SKM-1 treated with dmso at 0.1 percent for 144 hours (cell line): ENCODE data around the gene PRLHR.

ENCODE experiments used
- DNase-seq: peaks from one replicate; lab custom pipeline; 2025; ENCODE audit not compliant: unreplicated experiment; lab: John Stamatoyannopoulos, UW

Gene PRLHR

DNA sequence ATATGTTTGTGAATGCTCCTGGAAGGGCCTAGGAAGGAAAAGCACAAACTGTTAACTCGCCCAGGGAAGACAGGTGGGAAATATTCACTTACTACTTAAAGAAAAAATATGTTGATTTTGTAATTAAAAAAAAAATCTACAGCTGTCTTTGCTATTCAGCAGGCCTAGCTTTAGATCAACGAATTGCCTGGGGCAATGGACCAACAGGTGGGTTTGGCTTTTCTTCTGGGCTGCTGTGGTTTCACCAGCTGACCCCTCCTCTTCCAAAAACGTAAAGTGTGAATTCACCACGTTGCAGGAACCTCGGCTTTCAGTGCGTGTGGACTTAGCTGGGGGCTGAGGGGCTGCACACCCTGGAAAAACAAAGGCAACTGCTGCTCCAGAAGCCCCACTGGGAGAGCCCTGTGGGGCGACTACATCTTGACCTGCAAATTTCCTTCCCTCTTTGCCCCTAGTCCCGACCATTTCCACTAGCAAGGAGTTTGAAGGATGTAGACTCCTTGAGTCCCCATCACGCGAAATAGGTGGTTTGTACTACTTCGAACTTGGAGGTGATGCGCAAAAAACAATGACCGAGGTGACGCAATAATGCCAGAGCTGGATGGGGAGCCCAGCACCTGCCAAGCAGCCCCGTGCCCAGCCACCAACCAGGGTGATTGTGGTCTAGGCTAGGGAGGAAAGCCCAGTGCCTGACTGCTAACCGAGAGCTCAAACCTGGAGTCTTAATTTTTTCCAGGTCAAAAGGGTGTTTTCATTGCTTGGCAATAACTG, 7.4 kb downstream of the PRLHR start:
- no peak for DNase-seq

DNA sequence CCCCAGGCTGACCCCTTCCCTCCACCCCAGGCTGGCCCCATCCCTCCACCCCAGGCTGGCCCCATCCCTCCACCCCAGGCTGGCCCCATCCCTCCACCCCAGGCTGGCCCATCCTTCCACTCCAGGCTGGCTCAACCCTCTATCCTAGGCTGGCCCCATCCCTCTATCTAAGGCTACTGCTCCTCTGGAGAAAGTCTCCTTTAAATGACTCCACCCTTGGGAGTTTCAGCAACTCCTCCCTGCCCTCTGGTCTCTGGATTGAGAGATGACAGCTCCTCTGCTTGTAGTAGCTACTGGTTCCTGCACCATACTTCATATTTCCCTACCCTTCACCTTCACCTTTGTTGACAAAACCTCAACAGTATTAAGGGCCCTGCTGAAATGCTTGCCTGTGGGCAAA, 8.5 kb downstream of the PRLHR start:
- DNase-seq, result no peak

DNA sequence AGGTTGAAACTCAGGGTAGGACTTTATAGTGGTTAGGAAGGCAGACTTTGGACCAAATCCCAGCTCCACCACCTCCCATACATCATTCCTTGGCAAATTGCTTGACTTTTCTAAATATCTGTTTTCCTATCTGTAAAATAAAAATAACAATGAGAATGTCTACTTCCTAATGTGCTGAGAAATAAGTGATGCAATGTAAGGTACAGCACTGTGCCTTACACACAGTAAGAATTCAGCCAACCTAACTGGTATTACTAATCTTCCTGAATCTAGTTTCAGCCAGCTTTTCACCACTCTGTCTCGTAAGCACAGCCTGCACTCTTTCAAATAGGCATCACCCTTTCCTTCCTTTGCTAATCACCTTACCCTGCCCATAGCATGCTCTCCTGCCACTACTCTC, 9.7 kb downstream of the PRLHR start:
- no peak for DNase-seq

DNA sequence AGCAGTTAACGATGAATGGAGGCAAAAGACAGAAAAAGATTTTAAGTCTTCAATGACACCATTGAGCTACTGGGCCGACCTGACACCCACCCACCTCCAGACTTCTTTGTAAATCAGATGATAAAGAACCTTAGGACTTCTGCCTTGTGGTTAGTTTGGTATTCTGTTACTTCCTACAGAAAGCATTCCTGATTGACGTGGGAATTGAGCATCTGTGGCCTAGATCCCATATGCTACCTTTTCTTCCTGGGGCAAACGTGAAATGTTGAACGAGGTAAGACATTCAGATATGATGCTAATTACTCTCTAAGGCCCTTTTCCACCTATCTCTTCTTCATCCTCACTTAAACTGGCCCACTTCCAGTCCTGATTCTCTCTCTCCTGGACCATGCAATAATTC, 10.2 kb downstream of the PRLHR start:
- DNase-seq, result no peak

DNA sequence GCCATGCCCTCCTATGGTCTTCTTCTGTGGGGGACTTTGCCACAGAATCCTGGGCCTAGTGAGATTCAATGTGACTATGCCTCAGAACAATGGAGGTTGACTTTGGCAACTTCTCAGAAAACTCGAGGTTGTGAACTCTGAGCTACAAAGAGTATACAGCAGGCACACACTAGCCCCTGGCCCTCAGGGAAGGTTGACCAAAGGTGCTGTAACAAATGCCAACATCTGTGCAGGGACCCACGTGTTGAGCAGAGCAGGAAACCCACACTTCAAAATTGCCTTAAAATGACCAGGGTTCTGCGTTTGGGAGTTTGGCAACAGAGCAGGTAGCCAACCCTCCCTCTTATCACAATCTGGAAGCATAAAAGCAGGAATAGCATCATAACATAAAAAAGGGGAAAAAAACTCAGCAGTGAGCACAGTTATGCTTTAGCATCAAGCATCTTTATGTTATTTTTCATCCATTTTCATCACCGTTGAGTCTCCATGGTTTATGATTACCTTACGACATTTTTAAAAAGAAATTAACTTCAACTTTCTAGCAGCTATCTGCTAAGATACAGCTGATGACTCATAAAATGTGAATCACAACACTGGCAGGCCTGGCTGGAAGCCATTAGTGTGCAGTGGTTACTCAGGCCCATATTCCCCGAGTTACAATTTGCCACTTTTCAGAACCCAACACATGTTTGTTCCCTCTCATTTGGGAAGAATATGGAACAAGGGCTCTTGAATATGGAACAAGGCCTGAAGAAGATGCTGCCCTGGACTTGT, 11.1 kb downstream of the PRLHR start:
- DNase-seq, result no peak

DNA sequence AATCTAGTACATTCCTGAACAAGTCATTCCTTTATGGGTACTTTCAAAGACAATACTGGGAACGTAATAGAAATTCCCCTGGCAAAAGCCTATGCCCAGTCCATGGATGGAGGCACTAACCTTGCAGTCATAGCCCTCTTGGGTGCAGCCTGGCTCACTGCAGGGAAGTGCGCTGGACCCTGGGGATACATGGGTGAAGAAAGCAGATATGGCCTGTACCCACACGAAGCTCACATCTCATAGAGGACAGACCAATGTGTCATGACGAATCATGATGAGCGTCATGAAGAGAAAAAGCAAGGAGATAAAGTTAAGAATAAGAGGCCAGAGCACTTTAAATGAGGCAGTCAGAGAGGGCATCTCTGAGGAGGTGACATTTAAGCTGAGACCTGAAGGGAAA, 11.8 kb downstream of the PRLHR start:
- DNase-seq, result no peak

DNA sequence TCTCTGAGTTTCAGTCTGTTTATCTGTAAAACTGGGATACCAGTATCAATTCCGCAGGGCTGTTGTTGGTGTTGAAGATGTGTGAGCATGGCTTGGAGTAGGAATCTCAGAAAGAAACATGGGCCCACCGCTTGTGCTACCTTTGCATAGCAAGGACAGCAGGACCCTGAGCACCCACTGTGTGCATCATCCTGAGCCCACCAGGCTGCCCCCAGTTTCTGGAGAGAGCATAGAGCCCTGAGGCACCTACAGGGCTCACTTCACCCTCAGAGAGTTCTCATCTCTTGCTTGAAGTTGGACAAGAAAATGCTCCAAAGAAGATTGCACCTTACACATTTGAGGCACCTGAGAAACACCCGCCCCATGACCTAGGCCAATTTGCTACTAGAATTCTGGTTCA, 12.9 kb downstream of the PRLHR start:
- no peak for DNase-seq

DNA sequence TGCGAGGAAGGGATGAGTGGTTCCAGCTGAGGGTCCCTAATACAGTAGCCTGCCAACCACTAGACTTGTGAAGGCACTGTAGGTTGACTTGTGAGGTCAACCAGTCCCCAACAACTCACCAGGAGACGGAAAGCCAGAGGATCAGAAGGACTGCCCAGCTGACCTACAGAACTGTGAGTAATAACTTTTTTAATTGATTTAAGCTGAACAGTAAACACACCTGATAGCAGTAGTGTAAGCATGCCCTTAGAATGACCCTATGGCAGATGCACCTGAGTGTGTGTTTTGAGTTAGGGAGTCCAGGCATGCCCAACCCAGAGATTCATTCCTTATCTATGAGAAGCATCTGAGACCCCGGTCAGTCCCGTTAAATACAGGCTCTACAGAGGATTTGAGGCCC, 14.1 kb downstream of the PRLHR start:
- DNase-seq, result no peak

DNA sequence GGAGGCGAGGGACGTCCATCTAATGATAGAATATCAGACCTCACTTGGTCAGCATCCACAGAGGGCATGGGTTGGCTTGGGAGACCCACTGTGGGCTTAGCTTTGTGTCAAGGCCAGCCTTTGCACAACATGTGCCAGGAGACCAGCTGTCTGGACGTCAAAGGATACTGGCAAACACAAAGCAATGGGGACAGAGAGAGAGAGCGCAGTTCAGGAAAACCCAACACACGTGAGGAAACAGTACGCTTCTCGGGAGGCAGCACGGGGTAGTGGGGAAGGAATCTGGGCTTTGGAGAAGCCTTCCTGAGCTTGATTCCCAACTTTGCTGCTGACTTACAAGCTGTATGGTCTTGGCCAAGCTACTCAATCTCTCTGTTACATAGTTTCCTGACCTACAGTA, 14.7 kb downstream of the PRLHR start:
- DNase-seq, result no peak

DNA sequence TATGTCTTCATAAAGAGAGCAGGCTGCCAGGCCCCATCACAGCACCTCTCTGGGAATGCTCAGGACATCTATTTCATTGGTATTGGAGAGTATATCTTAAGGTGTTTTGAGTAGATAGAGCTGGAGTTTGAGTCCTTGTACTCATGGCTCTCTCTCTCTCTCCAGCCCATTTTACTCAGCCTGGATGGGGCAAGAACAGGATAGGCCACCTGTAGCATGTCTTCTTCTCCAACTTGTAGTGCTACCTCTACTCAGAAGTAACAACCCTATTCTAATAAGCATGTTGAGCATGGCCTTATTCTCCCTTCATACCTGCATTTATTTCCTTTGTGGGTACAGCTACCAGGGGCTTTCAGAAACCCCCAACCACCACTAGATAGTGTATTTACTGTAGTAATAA, 21.9 kb downstream of the PRLHR start:
- no peak for DNase-seq

DNA sequence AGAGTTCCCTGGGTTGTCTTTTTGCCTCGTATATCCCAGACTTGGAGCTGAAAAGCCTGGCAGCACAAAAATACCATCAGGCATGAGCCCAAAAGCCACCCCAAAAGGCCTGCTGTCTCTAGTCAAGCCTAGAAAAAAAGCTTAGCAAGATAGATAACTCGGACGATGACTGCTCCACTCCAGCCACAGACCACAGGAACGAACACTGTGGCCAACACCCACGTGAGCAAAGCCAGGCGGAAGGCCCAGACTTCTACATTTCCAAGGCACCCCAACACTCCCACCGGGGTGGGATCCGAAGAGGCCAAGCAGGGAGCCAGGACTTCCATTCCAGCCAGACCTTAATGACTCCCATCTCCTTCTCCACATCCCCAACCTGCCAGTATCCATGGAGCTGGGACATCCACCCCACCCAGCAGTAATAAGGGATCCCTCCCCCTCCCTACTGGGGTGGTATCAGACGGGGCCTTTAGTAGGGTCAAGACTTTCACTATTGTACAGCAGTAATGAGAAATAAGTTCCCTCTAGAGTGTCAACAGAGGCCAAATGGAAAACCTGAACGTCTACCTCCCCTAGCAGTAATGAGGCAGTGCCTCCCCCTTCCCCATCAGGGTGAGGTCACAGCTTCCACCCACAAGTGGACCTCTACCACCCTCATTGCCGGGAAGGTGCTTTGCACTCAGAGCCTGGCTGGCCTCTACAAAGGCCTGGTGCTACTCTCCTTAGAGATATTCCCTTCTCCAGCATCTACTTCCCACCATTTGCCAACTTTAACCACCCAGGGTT, 23.0 kb downstream of the PRLHR start:
- no peak for DNase-seq

DNA sequence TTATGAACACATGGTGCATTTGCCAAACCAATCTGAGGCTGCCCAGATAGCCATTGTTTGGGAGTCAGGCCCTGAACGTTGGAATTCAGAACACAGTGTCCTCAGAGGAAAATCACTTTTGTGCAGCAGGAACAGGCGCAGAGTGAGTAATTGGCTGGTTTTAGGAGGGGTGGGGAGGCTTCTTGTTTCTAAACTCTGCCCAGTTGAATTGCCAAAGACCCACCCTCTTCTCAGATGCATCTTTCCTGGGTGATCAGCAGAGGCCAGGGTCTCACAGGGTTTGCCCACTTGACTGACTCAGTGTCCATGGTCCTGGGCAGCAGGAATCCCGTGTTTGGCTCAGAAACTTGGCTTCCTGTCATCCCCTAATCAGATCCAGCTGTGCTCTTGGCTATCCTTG, 24.3 kb downstream of the PRLHR start:
- no peak for DNase-seq

DNA sequence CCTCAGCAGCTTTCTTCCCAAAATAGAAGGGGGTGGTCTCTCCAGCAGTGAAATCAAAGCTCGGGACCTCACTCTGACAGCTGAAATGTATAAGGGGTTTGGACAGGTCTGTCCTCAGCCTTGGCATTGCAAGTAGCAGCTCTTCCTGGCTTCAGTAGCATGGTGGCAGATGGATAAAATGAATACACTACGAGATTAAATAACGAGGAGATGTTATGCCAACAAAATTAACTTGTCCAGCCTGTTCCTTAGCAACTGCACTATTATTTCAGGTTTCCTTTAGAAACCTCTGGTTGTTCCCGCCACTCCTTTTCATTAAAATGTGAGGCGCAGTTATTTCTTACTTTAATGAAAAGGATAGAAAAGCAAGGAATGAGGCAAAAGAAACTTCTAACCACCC, 24.9 kb downstream of the PRLHR start:
- no peak for DNase-seq

DNA sequence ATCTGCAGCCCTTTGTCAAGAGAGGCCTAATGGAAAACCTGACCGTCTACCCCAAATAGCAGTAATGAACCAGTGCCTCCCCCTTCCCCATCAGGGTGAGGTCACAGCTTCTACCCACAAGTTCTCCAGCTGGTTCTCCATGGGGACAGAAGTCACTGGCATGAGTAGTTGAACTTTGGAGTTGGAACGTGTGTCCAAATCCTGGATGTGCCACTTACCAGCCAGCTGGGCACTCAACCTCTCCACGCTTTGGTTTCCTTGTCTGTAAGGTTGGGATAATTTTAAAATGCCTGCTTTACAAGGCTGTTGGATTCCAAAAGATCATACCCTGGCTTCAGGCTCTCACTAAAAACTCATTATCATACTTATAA, 25.6 kb downstream of the PRLHR start:
- DNase-seq, result no peak

DNA sequence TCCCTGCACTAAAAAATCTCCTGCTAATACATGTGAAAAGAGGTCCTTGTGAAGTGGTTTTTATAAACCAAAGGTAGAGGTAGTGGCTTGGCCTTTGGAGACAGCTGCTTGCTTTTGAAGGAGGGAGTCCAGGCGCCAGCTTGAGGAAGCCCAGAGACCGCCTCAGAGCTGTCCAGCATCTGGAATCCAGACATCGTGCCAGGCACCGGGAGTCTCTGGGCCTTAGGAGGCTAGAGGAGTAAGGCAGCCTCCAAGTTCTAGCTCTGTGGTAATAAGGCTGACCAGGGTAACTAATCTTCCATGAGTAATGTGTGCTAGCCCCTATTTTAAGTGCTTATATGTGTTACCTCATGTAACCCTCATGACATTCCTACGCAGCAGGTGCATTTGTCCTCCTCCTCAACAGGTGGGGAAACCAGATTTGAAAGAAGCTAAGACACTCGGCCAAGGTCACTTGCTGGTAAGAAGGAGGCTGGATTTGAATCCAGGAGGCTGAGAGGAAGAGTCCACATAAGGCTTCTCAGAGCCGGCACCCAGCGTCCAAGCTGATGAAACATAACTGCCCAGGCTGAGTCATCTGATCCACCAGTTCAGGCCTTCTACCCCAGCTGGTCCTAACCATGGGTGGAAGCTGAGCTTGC, 26.1 kb downstream of the PRLHR start:
- DNase-seq, result no peak

DNA sequence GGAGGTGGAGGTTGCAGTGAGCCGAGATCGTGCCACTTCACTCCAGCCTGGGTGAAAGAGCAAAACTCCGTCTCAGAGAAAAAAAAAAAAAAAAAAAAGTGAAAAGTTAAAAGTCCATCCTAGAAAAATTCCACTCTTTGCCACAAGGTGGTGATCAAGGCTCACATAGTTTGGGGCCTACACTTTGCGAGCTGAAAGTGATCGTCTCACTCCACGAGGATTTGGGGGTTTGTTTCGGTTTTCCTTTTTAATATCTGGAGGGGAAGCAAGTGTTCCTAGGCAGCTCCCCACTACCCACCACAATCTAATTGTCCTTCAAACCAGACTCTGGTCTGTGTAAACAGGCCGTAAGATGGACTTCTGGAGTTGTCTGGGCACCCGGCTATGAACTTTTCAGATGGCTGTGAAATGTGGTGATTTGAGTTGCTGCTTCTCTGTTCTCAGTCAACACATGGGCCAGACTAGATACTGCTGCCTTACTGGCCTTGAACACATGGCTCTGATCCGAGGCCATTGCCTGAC, 27.1 kb downstream of the PRLHR start:
- DNase-seq, result peak; percentile 11

DNA sequence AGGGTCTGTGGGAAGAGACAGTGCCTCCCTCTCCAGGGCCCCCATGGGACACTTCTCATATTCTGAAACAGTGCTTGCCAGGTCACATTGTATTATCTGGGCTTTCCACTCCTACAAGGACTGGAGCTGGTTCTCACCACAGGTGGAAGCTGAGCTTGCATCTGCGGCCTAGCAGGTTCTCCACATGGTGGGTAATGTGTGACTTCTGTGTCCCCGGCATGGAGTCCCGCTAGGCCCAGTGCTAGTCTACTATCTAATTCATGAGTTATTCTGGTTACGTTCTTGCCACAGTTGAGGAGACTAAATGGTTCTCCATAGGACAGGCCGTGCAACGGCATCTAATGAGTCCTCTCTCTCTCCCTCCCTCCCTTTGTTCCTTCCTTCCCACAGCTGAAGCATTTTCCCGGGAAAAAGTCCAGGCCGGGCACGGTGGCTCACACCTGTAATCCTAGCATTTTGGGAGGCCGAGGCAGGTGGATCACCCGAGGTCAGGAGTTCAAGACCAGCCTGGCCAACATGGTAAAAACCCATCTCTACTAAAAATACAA, 27.7 kb downstream of the PRLHR start:
- no peak for DNase-seq

DNA sequence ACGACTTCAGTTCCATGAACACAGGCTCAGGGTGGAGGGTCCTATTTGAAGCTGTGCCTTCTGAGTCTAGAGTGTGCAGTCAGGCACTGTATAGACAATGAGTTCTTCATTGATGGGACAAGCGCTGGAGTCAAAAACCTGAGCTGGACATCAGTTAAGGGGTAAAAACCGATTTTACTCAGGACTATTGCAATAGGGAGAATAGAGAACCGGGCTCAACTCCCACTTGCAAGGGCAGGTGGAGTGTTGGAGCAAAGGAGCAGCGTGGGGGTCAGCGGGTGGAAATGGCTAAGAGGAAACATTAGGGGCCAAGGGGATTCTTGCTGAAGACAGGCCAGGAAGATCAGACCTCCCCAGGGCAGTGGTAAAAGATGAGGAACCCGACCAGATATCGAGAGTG, 28.5 kb downstream of the PRLHR start:
- no peak for DNase-seq

DNA sequence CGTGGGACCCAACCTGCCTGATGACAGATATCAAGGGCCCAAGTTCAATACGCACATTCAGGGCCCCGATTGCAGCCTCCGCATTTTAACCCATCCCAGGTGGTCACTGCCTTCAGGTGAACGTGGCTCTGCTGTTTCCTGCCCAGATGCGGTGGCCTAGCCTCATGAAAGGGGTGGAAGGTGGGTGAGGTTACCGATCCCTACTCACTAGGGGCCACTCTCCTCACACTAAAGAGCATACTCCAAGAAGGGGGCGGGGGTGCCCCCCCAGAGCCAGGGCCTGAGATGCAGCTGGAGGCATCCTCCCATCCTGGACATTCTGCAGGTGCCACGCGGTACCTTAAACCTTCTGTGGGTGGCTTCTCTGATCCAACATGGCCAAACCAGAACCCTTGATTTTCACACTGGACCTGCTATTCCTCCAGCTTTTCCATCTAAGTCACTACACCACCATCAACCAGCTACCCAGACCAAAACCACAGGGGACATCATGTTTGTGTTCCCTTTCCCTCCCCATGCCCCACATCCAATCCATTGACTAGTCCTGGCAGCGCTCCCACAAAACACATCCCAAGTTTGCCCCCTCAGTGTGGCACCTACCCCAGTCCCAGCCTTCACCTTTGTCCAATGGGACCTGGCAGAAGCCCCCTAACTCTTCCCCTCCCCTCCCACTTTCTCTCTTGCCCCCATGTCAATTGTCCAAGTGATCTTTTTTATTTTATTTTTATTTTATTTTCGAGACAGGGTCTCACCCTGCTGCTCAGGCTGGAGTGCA, 30.0 kb downstream of the PRLHR start:
- DNase-seq, result no peak

DNA sequence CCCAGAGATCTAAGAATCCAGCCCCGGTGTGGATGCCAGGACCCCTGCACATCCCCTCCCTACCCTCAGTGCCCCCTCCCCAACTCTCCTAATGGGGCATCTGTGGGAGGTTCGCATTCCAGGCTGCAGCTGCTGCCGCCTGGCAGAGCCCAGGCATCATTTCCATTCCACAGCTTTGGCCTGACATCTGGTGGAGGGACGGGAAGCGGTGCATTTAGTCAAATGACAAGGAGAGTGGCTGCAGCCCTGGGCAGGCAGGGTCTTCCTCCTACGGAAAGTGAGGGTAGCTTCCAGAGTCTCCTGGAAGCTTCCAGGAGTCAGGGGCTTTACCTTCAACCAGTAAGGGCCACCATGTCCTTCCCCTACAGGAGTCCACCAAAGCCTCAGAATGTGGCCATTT, 30.8 kb downstream of the PRLHR start:
- DNase-seq, result no peak
